Kidney (tissue), 14 donors: ENCODE data around the gene KLF6. TPM values are rescaled to one million over a fixed set of nuclear protein-coding genes. Genes with fewer than 3 reads are reported as not detected.

Source experiments
- DNase-seq, 5 donors: peaks; one replicate each; pipeline ENCODE4 v3.0.0-alpha.2; 2013 to 2020
- FAIRE-seq: peaks from 2 replicates; lab custom pipeline; 2012; peaks lifted over from hg19 to GRCh38; lab: Jason Lieb, UNC
- H3K27ac ChIP-seq, 2 donors: one replicate each; pipeline ENCODE4 v1.7.0; 2013; ENCODE audit warnings: low read depth in 2 of 2, low read length in 2 of 2, inconsistent platforms in 1 of 2
- H3K27me3 ChIP-seq: one replicate; pipeline ENCODE4 v1.7.1; 2013; ENCODE audit warnings: low read length, inconsistent platforms; ENCODE audit not compliant: control insufficient read depth, insufficient read depth
- H3K36me3 ChIP-seq, 3 donors: one replicate each; pipeline versions ENCODE4 v1.7.0 to v1.7.1; 2013; ENCODE audit warnings: low read length in 3 of 3, control low read depth in 1 of 3, inconsistent platforms in 1 of 3; ENCODE audit not compliant: insufficient read depth in 3 of 3, control insufficient read depth in 2 of 3
- H3K4me1 ChIP-seq, 3 donors: one replicate each; pipeline versions ENCODE4 v1.7.0 to v1.7.1; 2013; ENCODE audit warnings: low read length in 3 of 3, inconsistent platforms in 1 of 3, low read depth in 1 of 3; ENCODE audit not compliant: control insufficient read depth in 2 of 3, insufficient read depth in 2 of 3
- H3K4me3 ChIP-seq, 3 donors: one replicate each; pipeline versions ENCODE4 v1.7.0 to v1.8.1; 2013; ENCODE audit warnings: low read length in 3 of 3, control low read depth in 1 of 3, inconsistent platforms in 1 of 3
- H3K9ac ChIP-seq, 3 donors: one replicate each; pipeline versions ENCODE4 v1.7.0 to v1.7.1; 2013; ENCODE audit warnings: low read length in 3 of 3, control low read depth in 1 of 3, inconsistent platforms in 1 of 3
- H3K9me3 ChIP-seq, 3 donors: one replicate each; pipeline versions ENCODE4 v1.7.0 to v1.7.1; 2013; ENCODE audit warnings: low read length in 3 of 3, control low read depth in 1 of 3, inconsistent platforms in 1 of 3; ENCODE audit not compliant: control insufficient read depth in 2 of 3, insufficient read depth in 1 of 3
- CTCF ChIP-seq: IDR thresholded peaks from 3 replicates; pipeline ENCODE4 v1.5.1; 2012; ENCODE audit warnings: mild to moderate bottlenecking, moderate library complexity, borderline replicate concordance; ENCODE audit not compliant: insufficient read depth; ENCODE audit errors: extremely low read depth
- intact Hi-C: fragments of 100-400 bp; cut with DNase I; formaldehyde crosslinking; loops from one replicate; pipeline ENCODE4 v1.11.1; 2022
- polyA plus RNA-seq: library from polyadenylated mRNA; stranded (reverse); fragments of 350-450 nt; fragmentation: Illumina TruSeq; extraction: RNeasy Lipid Tissue Mini Kit (QIAGEN cat#74804); gene quantifications from one replicate; pipeline ENCODE4 v1.2.3, GENCODE V29; 2014; ENCODE audit warnings: low read depth, low replicate concordance; ENCODE audit not compliant: insufficient read depth
- total RNA-seq: library from RNA; stranded (reverse); fragmentation: NEBNext Ultra II Directional; extraction: Animal tissue kit (Norgen Biotek cat#: 25700); gene quantifications from one replicate; pipeline ENCODE4 v1.2.1, GENCODE V29; 2021
- donor health status: control.
- donor health status: control.
- donor health status: control.
- donor health status: control.
- donor health status: control.
- donor health status: DM: yes; HTN: yes; CAD: no.
- donor health status: Normal renal cell carcinoma (clear cell type).

KLF6 gene
- total and polyA plus RNA-seq, 2 donors from 2014 or later, result 27.8 to 230 TPM

GRCh38 chr10:3802526-3803265 is 17.7 kb upstream of the KLF6 start:
- no peak for TF ChIP-seq CTCF
- Histone ChIP-seq H3K36me3 (no peaks in the 10 kb centered on the region), H3K9me3 (no peaks in the 10 kb centered on the region), H3K27ac (peak overlapping the region in 1 of 2 donors; percentile 64), H3K4me1 (peaks cover 0 to 31% (median 28%) of the 10 kb centered on the region in 3 donors), H3K9ac (no peak overlapping the region), H3K27me3 (no peaks in the 10 kb centered on the region), H3K4me3 (no peak overlapping the region)
- DNase-seq, result no peak
- no peak for FAIRE-seq
- intact Hi-C loops, result no loop called here

DNA sequence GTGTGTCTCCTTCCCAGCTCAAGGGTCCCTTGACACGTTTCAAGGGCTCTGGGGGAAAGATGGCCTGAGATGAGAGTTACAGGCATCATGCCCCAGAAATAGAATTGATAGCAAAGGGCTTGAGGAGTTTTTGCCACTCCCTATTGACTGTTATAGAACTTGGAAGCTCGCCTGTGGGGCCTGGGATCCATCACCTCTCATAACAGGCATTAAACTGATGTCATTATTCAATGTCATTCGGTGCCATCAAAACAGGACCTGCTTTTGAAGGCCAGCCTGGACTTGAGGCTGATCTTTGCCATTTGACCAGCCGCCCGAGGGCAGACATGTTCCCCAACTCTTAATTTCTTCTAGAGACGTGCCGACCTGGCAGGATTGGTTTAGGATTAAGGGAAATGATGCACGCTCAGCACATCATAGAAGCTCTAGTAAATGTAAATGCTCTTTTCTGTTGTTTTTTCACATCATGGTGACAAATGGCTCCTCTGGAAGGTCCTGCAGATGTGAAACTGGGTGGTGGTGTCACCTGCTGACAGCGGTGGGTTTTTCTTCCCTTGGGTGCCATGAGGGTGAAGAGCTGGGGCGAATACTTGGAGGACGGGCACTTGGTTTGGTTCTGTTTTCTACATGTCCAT is 16.7 kb upstream of the KLF6 start:
- DNase-seq, result no peak
- no peak for TF ChIP-seq CTCF
- FAIRE-seq, result no peak
- Histone ChIP-seq H3K27ac (no peak overlapping the region), H3K9ac (no peak overlapping the region), H3K4me1 (peaks cover 0 to 22% (median 18%) of the 10 kb centered on the region in 3 donors), H3K27me3 (no peaks in the 10 kb centered on the region), H3K36me3 (no peaks in the 10 kb centered on the region), H3K9me3 (no peaks in the 10 kb centered on the region), H3K4me3 (no peak overlapping the region)
- intact Hi-C loops, result no loop called here

DNA sequence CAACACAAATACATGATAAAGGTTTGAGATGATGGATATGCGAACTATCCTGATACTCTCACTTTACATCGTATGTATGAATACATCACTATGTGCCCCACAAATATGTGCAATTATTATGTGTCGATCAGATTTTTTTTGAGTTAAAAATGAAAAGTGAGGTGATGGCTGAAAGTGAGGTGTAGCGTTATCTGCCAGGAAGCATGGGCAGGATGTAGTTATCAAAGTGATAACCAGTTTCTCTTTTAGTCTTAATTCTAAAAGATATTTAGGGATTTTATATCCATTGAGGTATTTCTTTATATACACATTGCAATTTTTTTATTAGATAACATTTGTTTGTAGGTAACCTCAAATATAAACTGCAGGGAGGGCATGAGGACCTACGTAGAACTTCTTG is 15.6 kb upstream of the KLF6 start:
- no peaks in the 10 kb centered on the region for H3K36me3 ChIP-seq
- no peak overlapping the region for H3K9ac ChIP-seq
- H3K27me3 ChIP-seq, result no peaks in the 10 kb centered on the region
- intact Hi-C loops, result no loop called here
- H3K9me3 ChIP-seq, result no peaks in the 10 kb centered on the region
- no peak for DNase-seq
- no peak overlapping the region for H3K4me3 ChIP-seq
- H3K27ac ChIP-seq, result no peak overlapping the region
- FAIRE-seq, result no peak
- H3K4me1 ChIP-seq, result peaks cover 0 to 13% (median 9%) of the 10 kb centered on the region in 3 donors
- no peak for TF ChIP-seq CTCF
